H1 (cell line): Measurements from ENCODE around the gene SPRING1. TPM values are rescaled to one million over a fixed set of nuclear protein-coding genes. Genes with fewer than 3 reads are reported as not detected.

ENCODE experiments used
- CTCF ChIA-PET: fragments of 300-600 bp; sonication (Branson Sonifier 250); formaldehyde crosslinking; loops from one replicate; lab custom pipeline; 2021; ENCODE audit not compliant: partially characterized antibody; lab: Charles Lee
- POLR2A ChIA-PET: fragments of 300-600 bp; sonication (Branson Sonifier 250); formaldehyde crosslinking; loops from one replicate; lab custom pipeline; 2021; ENCODE audit warnings: inconsistent platforms; ENCODE audit not compliant: partially characterized antibody; lab: Charles Lee
- DNase-seq, 2 experiments: peaks; one replicate each; pipeline versions ENCODE4 v3.0.0 to v3.0.0-alpha.2; 2010 to 2022; ENCODE audit warnings: low spot score in 2 of 2, low read depth in 1 of 2, mixed read lengths in 1 of 2
- FAIRE-seq: peaks from 2 replicates; lab custom pipeline; 2011; peaks lifted over from hg19 to GRCh38; lab: Jason Lieb, UNC
- H2AFZ ChIP-seq: 2 replicates; pipeline ENCODE4 v1.8.1; 2012; ENCODE audit warnings: low read length, inconsistent platforms
- H2AK5ac ChIP-seq: 2 replicates; pipeline ENCODE4 v1.6.1; 2013; ENCODE audit warnings: low read depth, low read length
- H2BK120ac ChIP-seq: replicated peaks from 2 replicates; pipeline ENCODE3; 2013; ENCODE audit warnings: low read depth, low read length, inconsistent platforms
- H2BK12ac ChIP-seq: 2 replicates; pipeline ENCODE4 v1.6.1; 2013; ENCODE audit warnings: low read depth, low read length
- H2BK15ac ChIP-seq: 2 replicates; pipeline ENCODE4 v1.6.1; 2013; ENCODE audit warnings: low read length
- H2BK20ac ChIP-seq: 2 replicates; pipeline ENCODE4 v1.6.1; 2013; ENCODE audit warnings: low read length
- H2BK5ac ChIP-seq: 2 replicates; pipeline ENCODE4 v1.6.1; 2013; ENCODE audit warnings: low read depth, low read length
- H3K14ac ChIP-seq: 2 replicates; pipeline ENCODE4 v1.6.1; 2013; ENCODE audit warnings: inconsistent platforms; ENCODE audit not compliant: insufficient read length
- H3K18ac ChIP-seq: 2 replicates; pipeline ENCODE4 v1.6.1; 2013; ENCODE audit warnings: low read length; ENCODE audit errors: extremely low read depth
- H3K23ac ChIP-seq: 2 replicates; pipeline ENCODE4 v1.6.1; 2013; ENCODE audit warnings: inconsistent platforms; ENCODE audit not compliant: insufficient read length
- H3K23me2 ChIP-seq: 2 replicates; pipeline ENCODE4 v1.6.1; 2013; ENCODE audit warnings: low read depth, low read length
- H3K27ac ChIP-seq: 2 replicates; pipeline ENCODE4 v1.6.1; 2011; ENCODE audit warnings: low read depth, low read length, inconsistent platforms
- H3K27me3 ChIP-seq, 4 experiments: replicated peaks in 1 of 4; 1 replicate in 1 of 4; 2 replicates in 3 of 4; pipeline versions ENCODE4 v1.6.1 to v1.8.1; 2011 to 2013; ENCODE audit warnings: low read length in 3 of 4, mild to moderate bottlenecking in 3 of 4, inconsistent platforms in 2 of 4, mixed read lengths in 2 of 4, moderate library complexity in 1 of 4; ENCODE audit not compliant: control insufficient read depth in 3 of 4, insufficient read depth in 3 of 4; ENCODE audit errors: extremely low read depth in 1 of 4
- H3K36me3 ChIP-seq, 4 experiments: 2 replicates each; pipeline versions ENCODE4 v1.6.1 to v1.8.1; 2011 to 2013; ENCODE audit warnings: mild to moderate bottlenecking in 4 of 4, low read length in 3 of 4, moderate library complexity in 2 of 4, control low read depth in 1 of 4, inconsistent platforms in 1 of 4; ENCODE audit not compliant: insufficient read depth in 4 of 4, control insufficient read depth in 2 of 4
- H3K4ac ChIP-seq: replicated peaks from 2 replicates; pipeline ENCODE3; 2013; ENCODE audit warnings: low read length, low read depth, mixed read lengths, inconsistent platforms; ENCODE audit not compliant: insufficient read length
- H3K4me1 ChIP-seq, 4 experiments: replicated peaks in 1 of 4; 1 replicate in 1 of 4; 2 replicates in 3 of 4; pipeline versions ENCODE4 v1.6.1 to v1.8.1; 2011 to 2013; ENCODE audit warnings: low read length in 3 of 4, inconsistent platforms in 2 of 4, mixed read lengths in 1 of 4; ENCODE audit not compliant: insufficient read depth in 4 of 4, control insufficient read depth in 3 of 4
- H3K4me2 ChIP-seq, 2 experiments: 2 replicates each; pipeline versions ENCODE4 v1.6.1 to v1.8.1; 2011 to 2013; ENCODE audit warnings: low read depth in 2 of 2, low read length in 2 of 2, control low read depth in 1 of 2, inconsistent platforms in 1 of 2, mild to moderate bottlenecking in 1 of 2; ENCODE audit not compliant: insufficient read depth in 1 of 2
- H3K4me3 ChIP-seq, 4 experiments: fragments of 200-600, 300-600 bp in 1 of 4; sonication (generic), shearing (Covaris generic), sonication (Bioruptor Twin) in 1 of 4; 2 replicates each; pipeline versions ENCODE4 v1.5.1 to v1.8.1; 2011 to 2016; ENCODE audit warnings: low read length in 4 of 4, low read depth in 3 of 4, control low read depth in 2 of 4, inconsistent platforms in 2 of 4, mild to moderate bottlenecking in 2 of 4, mixed read lengths in 1 of 4, moderate library complexity in 1 of 4; ENCODE audit not compliant: insufficient read depth in 2 of 4; ENCODE audit errors: extremely low read depth in 1 of 4
- H3K56ac ChIP-seq: replicated peaks from 2 replicates; pipeline ENCODE3; 2013; ENCODE audit warnings: low read depth, mild to moderate bottlenecking, mixed read lengths, low read length, inconsistent platforms; ENCODE audit not compliant: insufficient read length
- H3K79me1 ChIP-seq: 2 replicates; pipeline ENCODE4 v1.6.1; 2013; ENCODE audit warnings: low read depth, low read length, control low read depth
- H3K79me2 ChIP-seq, 2 experiments: 2 replicates each; pipeline versions ENCODE4 v1.6.1 to v1.8.1; 2012 to 2013; ENCODE audit warnings: low read length in 2 of 2, mild to moderate bottlenecking in 2 of 2, inconsistent platforms in 1 of 2; ENCODE audit not compliant: insufficient read depth in 2 of 2, control insufficient read depth in 1 of 2
- H3K9ac ChIP-seq, 4 experiments: replicated peaks in 1 of 4; 1 replicate in 1 of 4; 2 replicates in 3 of 4; pipeline versions ENCODE4 v1.6.1 to v1.8.1; 2011 to 2013; ENCODE audit warnings: low read depth in 3 of 4, low read length in 3 of 4, control low read depth in 2 of 4, mild to moderate bottlenecking in 2 of 4, moderate library complexity in 2 of 4, inconsistent platforms in 1 of 4; ENCODE audit errors: extremely low read depth in 1 of 4
- H3K9me3 ChIP-seq, 2 experiments: 2 replicates each; pipeline versions ENCODE4 v1.6.1 to v1.8.1; 2012 to 2013; ENCODE audit warnings: mild to moderate bottlenecking in 2 of 2, moderate library complexity in 2 of 2, control low read depth in 1 of 2, inconsistent platforms in 1 of 2, low read depth in 1 of 2, low read length in 1 of 2, mixed read lengths in 1 of 2; ENCODE audit not compliant: insufficient read depth in 2 of 2
- H4K20me1 ChIP-seq, 2 experiments: replicated peaks in 1 of 2; 2 replicates each; pipeline versions ENCODE3 to v1.8.1; 2011 to 2013; ENCODE audit warnings: inconsistent platforms in 2 of 2, low read length in 2 of 2, mild to moderate bottlenecking in 1 of 2; ENCODE audit not compliant: insufficient read depth in 2 of 2, control insufficient read depth in 1 of 2
- H4K5ac ChIP-seq: 2 replicates; pipeline ENCODE4 v1.6.1; 2013; ENCODE audit warnings: low read length, low read depth, mixed read lengths, inconsistent platforms; ENCODE audit not compliant: insufficient read length
- H4K8ac ChIP-seq: 2 replicates; pipeline ENCODE4 v1.8.0; 2013; ENCODE audit warnings: mild to moderate bottlenecking, moderate library complexity, low read length, inconsistent platforms; ENCODE audit not compliant: insufficient read depth; ENCODE audit errors: extremely low read depth
- H4K91ac ChIP-seq: replicated peaks from 2 replicates; pipeline ENCODE3; 2013; ENCODE audit warnings: low read length, mixed read lengths, inconsistent platforms; ENCODE audit not compliant: insufficient read length
- EGR1 ChIP-seq: IDR thresholded peaks from 2 replicates; pipeline ENCODE4 v1.6.1; 2011; ENCODE audit warnings: low read depth, low read length, borderline replicate concordance
- FOSL1 ChIP-seq: IDR thresholded peaks from 2 replicates; pipeline ENCODE4 v1.6.1; 2011; ENCODE audit warnings: mild to moderate bottlenecking, low read depth, low read length, moderate library complexity; ENCODE audit not compliant: insufficient read depth
- JUND ChIP-seq: IDR thresholded peaks from 2 replicates; pipeline ENCODE4 v1.6.1; 2011; ENCODE audit warnings: mild to moderate bottlenecking, improper control_type of control experiment, low read length
- KDM1A ChIP-seq: fragments of 200-600, 300-600 bp; sonication (generic); IDR thresholded peaks from 2 replicates; pipeline ENCODE4 v1.7.1; 2016; ENCODE audit warnings: mild to moderate bottlenecking, low read length, borderline replicate concordance
- NANOG ChIP-seq: IDR thresholded peaks from 2 replicates; pipeline ENCODE4 v1.6.1; 2011; ENCODE audit warnings: low read length, low read depth, mild to moderate bottlenecking, inconsistent platforms; ENCODE audit not compliant: insufficient read depth, poor library complexity, severe bottlenecking
- POU5F1 ChIP-seq: IDR thresholded peaks from 2 replicates; pipeline ENCODE4 v1.6.1; 2011; ENCODE audit warnings: low read depth, mild to moderate bottlenecking, low read length, moderate library complexity
- SP2 ChIP-seq: IDR thresholded peaks from 2 replicates; pipeline ENCODE4 v1.6.1; 2012; ENCODE audit warnings: mild to moderate bottlenecking, low read length, inconsistent platforms
- SRF ChIP-seq: IDR thresholded peaks from 2 replicates; pipeline ENCODE4 v1.6.1; 2011; ENCODE audit warnings: mild to moderate bottlenecking, low read depth, low read length, moderate library complexity
- TAF7 ChIP-seq: optimal IDR thresholded peaks from 2 replicates; pipeline ENCODE3; 2011; ENCODE audit warnings: low read depth, mild to moderate bottlenecking, inconsistent platforms, low read length, moderate library complexity, borderline replicate concordance
- TBP ChIP-seq: IDR thresholded peaks from 2 replicates; pipeline ENCODE4 v1.6.1; 2011; ENCODE audit warnings: low read depth, low read length, improper control_type of control experiment
- TEAD4 ChIP-seq: IDR thresholded peaks from 2 replicates; pipeline ENCODE4 v1.6.1; 2012; ENCODE audit warnings: low read depth, low read length, inconsistent platforms, mixed read lengths
- YY1 ChIP-seq: IDR thresholded peaks from 2 replicates; pipeline ENCODE4 v1.6.1; 2011; ENCODE audit warnings: low read depth, mild to moderate bottlenecking, low read length
- ZNF274 ChIP-seq: IDR thresholded peaks from 2 replicates; pipeline ENCODE4 v1.7.0; 2012; ENCODE audit warnings: low read length, borderline replicate concordance; ENCODE audit errors: extremely low read depth
- WGBS, 2 experiments: shearing (Covaris generic) in 1 of 2; methylation state at CpG; one replicate each; pipeline versions ENCODE4 v1.1.6 to v1.1.7; 2013 to 2015; ENCODE audit warnings: low lambda C conversion rate in 2 of 2, mixed read lengths in 2 of 2, inconsistent platforms in 1 of 2, low coverage in 1 of 2, missing lambda C conversion rate in 1 of 2; ENCODE audit not compliant: insufficient replicate concordance in 2 of 2, insufficient coverage in 1 of 2, insufficient read length in 1 of 2; ENCODE audit errors: extremely low coverage in 1 of 2, missing lambda C conversion rate in 1 of 2; 5-methylcytosine and 5-hydroxymethylcytosine counted together
- polyA plus RNA-seq, 7 experiments: library from polyadenylated mRNA; depleted of rRNA in 3 of 7; stranded (reverse) in 5 of 7; unstranded in 2 of 7; fragments of >200 nt in 5 of 7; fragments of 200-250 nt in 2 of 7; gene quantifications; 1 replicate in 5 of 7; 2 replicates in 1 of 7; 4 replicates in 1 of 7; pipeline versions ENCODE4 v1.2.1 to v1.2.3, GENCODE V29; 2011 to 2013; ENCODE audit warnings: missing spikeins in 2 of 7, mixed read lengths in 2 of 7
- total RNA-seq: library from RNA; stranded (reverse); fragmentation: NEBNext Ultra II Directional; extraction: Animal tissue kit (Norgen Biotek cat#: 25700); gene quantifications from 2 replicates; pipeline ENCODE4 v1.2.1, GENCODE V29; 2021

The SPRING1 gene
- total and polyA plus RNA-seq, 2 of the 8 experiments (the other 6 are each of a cell fraction or from before 2014, with no cell fraction given), result 14.3 to 46.5 TPM

- no peak overlapping the region for H3K56ac ChIP-seq
- H4K5ac ChIP-seq, result no peak overlapping the region
- ChIA-PET CTCF (interaction anchor here (0.6 to 1.2 kb wide), 4 partner anchors 9 to 151 kb away, joined by 3 to 4 read pairs (median 4); no protein-coding TSS in a partner anchor), POLR2A (interaction anchor here (1.0 kb wide), 1 partner anchor 9 kb away, joined by 3 read pairs; no protein-coding TSS in a partner anchor)
- no peak for FAIRE-seq
- no peak overlapping the region for H3K23ac ChIP-seq
- H3K4me1 ChIP-seq, result peaks cover 0 to 5% (median 3%) of the 10 kb centered on the region in 4 experiments; a peak in 2 of 7 replicates
- H2BK12ac ChIP-seq, result no peak overlapping the region
- no peak overlapping the region for H3K4me2 ChIP-seq
- peaks cover 6 to 22% (median 7%) of the 10 kb centered on the region in 4 experiments; a peak in 6 of 8 replicates for H3K36me3 ChIP-seq
- H3K14ac ChIP-seq, result no peak overlapping the region
- H3K79me2 ChIP-seq, result no peaks in the 10 kb centered on the region
- no peak overlapping the region for H4K8ac ChIP-seq
- no peak overlapping the region for H4K91ac ChIP-seq
- no peak overlapping the region for H2BK15ac ChIP-seq
- peaks cover under 1 to 3% of the 10 kb centered on the region in 2 experiments for H4K20me1 ChIP-seq
- 90% methylated on average over 17 of the region's 17 CpGs; no CpG with 5 or more reads in 1 of the 2 experiments for WGBS, 2 experiments
- no peak overlapping the region for H3K4ac ChIP-seq
- no peak overlapping the region for H2AK5ac ChIP-seq
- H3K9ac ChIP-seq, result no peak overlapping the region
- H2BK120ac ChIP-seq, result no peak overlapping the region
- no peaks in the 10 kb centered on the region for H3K79me1 ChIP-seq
- no peak overlapping the region for H3K4me3 ChIP-seq
- no peaks in the 10 kb centered on the region for H3K23me2 ChIP-seq
- H2BK20ac ChIP-seq, result no peak overlapping the region
- no peak for DNase-seq
- no peak overlapping the region for H2AFZ ChIP-seq
- H3K18ac ChIP-seq, result no peak overlapping the region
- no peak overlapping the region for H2BK5ac ChIP-seq
- H3K27me3 ChIP-seq, result no peaks in the 10 kb centered on the region; a peak in 1 of 7 replicates
- H3K9me3 ChIP-seq, result no peaks in the 10 kb centered on the region
- no peak overlapping the region for H3K27ac ChIP-seq
- TF ChIP-seq JUND, result no peak
- TF ChIP-seq TAF7, result no peak
- no peak for TF ChIP-seq EGR1
- TF ChIP-seq POU5F1, result no peak
- no peak for TF ChIP-seq TBP
- TF ChIP-seq KDM1A, result no peak
- TF ChIP-seq SRF, result no peak
- TF ChIP-seq NANOG, result no peak
- no peak for TF ChIP-seq SP2
- no peak for TF ChIP-seq FOSL1
- no peak for TF ChIP-seq TEAD4
- no peak for TF ChIP-seq YY1
- no peak for TF ChIP-seq ZNF274
Observed at GRCh38 chr12:116712458-116713303, 25.2 kb downstream of the SPRING1 start.
